ENCODE measurements around the gene SRM. TPM values are rescaled to one million over a fixed set of nuclear protein-coding genes. Genes with fewer than 3 reads are reported as not detected.

The SRM gene
- total RNA-seq, result 10 to 100 TPM; 17.1 to 40.2 (median 25.0) TPM

GRCh38 chr1:11059968-11060830 is at the start of gene SRM:
TSS of gene SRM (minus strand) at chr1:11060018. CDS start at chr1:11059943, 75 bp downstream.
- Histone ChIP-seq H3K27me3 (no peaks in the 10 kb centered on the region), H3K36me3 (peaks cover 21 to 22% of the 10 kb centered on the region in 2 donors), H3K4me3 (replicated peaks in 1 of 3) (peak within 1 kb of the TSS; percentile 68 to 97 (median 95)), H3K4me1 (peaks cover 12 to 17% of the 10 kb centered on the region in 2 donors), H3K27ac (peak within 1 kb of the TSS in 1 of 3 donors; percentile 21), H3K9me3 (no peaks in the 10 kb centered on the region)
- WGBS, 2 donors, result 0 to 1% methylated on average over 16 to 24 of the region's 83 CpGs
- TF ChIP-seq POLR2A (IDR thresholded peaks at IDR 0.05), result peak; percentile 13 to 70
- peak in 4 of 6 experiments; percentile 37 to 83 (median 80) for TF ChIP-seq CTCF (IDR thresholded peaks at IDR 0.05)
- DNase-seq, result peak; percentile 93
- intact Hi-C loops (cut with DNase I), result no loop called here

- Histone ChIP-seq H3K9me3 (no peaks in the 10 kb centered on the region), H3K4me1 (no peaks in the 10 kb centered on the region), H3K4me3 (replicated peaks in 1 of 3) (no peak overlapping the region), H3K36me3 (peaks cover 35 to 57% of the 10 kb centered on the region in 2 donors), H3K27ac (no peak overlapping the region), H3K27me3 (no peaks in the 10 kb centered on the region)
- no peak for DNase-seq
- 87 to 92% methylated on average over 7 of the region's 7 CpGs for WGBS, 2 donors
- TF ChIP-seq CTCF (IDR thresholded peaks at IDR 0.05) (no peak), POLR2A (IDR thresholded peaks at IDR 0.05) (no peak)
- intact Hi-C loops (cut with DNase I), result no loop called here
Measured at GRCh38 chr1:11109047-11109760, 49.4 kb upstream of the SRM start.

GRCh38 chr1:11107599-11107998 is 47.8 kb upstream of the SRM start:
- Histone ChIP-seq H3K27me3 (no peaks in the 10 kb centered on the region), H3K4me3 (replicated peaks in 1 of 3) (no peak overlapping the region), H3K9me3 (no peaks in the 10 kb centered on the region), H3K27ac (no peak overlapping the region), H3K4me1 (no peaks in the 10 kb centered on the region), H3K36me3 (peaks cover 24 to 43% of the 10 kb centered on the region in 2 donors)
- no peak for DNase-seq
- WGBS, 2 donors, result 95% methylated on average over 5 of the region's 5 CpGs
- intact Hi-C loops (cut with DNase I), result no loop called here
- no peak for TF ChIP-seq POLR2A (IDR thresholded peaks at IDR 0.05)
- TF ChIP-seq CTCF (IDR thresholded peaks at IDR 0.05), result no peak

- WGBS, 2 donors, result 94 to 96% methylated on average over 10 of the region's 10 CpGs
- H3K36me3 ChIP-seq, result peaks cover 20 to 34% of the 10 kb centered on the region in 2 donors
- no peak overlapping the region for H3K27ac ChIP-seq
- no peak for TF ChIP-seq POLR2A (IDR thresholded peaks at IDR 0.05)
- no peak for TF ChIP-seq CTCF (IDR thresholded peaks at IDR 0.05)
- no peak overlapping the region for H3K4me3 ChIP-seq (replicated peaks in 1 of 3)
- H3K9me3 ChIP-seq, result no peaks in the 10 kb centered on the region
- H3K27me3 ChIP-seq, result no peaks in the 10 kb centered on the region
- H3K4me1 ChIP-seq, result no peaks in the 10 kb centered on the region
- intact Hi-C loops (cut with DNase I), result no loop called here
- DNase-seq, result no peak
Measured at GRCh38 chr1:11105586-11105985, 45.8 kb upstream of the SRM start.
